Measurements from ENCODE around the gene AGAP1.

- TF ChIP-seq CTCF (IDR thresholded peaks at IDR 0.05) = no peak
- no peak for TF ChIP-seq POLR2AphosphoS5 (IDR thresholded peaks at IDR 0.05)
- TF ChIP-seq EP300 (IDR thresholded peaks at IDR 0.05) = no peak
Measured at GRCh38 chr2:235552671-235553070, 58.8 kb downstream of the AGAP1 start.
